GM18858 (cell line): ENCODE measurements around the gene ZGPAT.
"Not testable (repeated sequence)": the region's sequence is repeated elsewhere in the genome, so short reads cannot be mapped to it uniquely, and the experiment has no call there.

Source experiments
- ATAC-seq: cut with Tn5 transposase; IDR thresholded peaks from one replicate; pipeline ENCODE4 v1.9.1; 2021; ENCODE audit not compliant: unreplicated experiment

Gene ZGPAT

GRCh38 chr20:63759377-63759901, 51.6 kb downstream of the ZGPAT start:
- no peak for ATAC-seq

- no peak for ATAC-seq
These were observed 57.4 kb downstream of the ZGPAT start for GRCh38 chr20:63765082-63765873.

- ATAC-seq: no peak
These were observed 58.1 kb downstream of the ZGPAT start for GRCh38 chr20:63765902-63766301.

GRCh38 chr20:63766695-63767426, 59.0 kb downstream of the ZGPAT start:
- ATAC-seq: no peak

GRCh38 chr20:63767456-63767855, 59.6 kb downstream of the ZGPAT start:
- ATAC-seq: no peak

GRCh38 chr20:63767886-63768285, 60.0 kb downstream of the ZGPAT start:
- no peak for ATAC-seq

GRCh38 chr20:63768591-63769515, 61.0 kb downstream of the ZGPAT start:
- no peak for ATAC-seq

- ATAC-seq: no peak
These were observed 62.1 kb downstream of the ZGPAT start for GRCh38 chr20:63769891-63770474.

- no peak for ATAC-seq
These were observed 63.3 kb downstream of the ZGPAT start for GRCh38 chr20:63771046-63771707.

- ATAC-seq: no peak
These were observed 65.1 kb downstream of the ZGPAT start for GRCh38 chr20:63772781-63773518.

GRCh38 chr20:63773571-63774241, 65.9 kb downstream of the ZGPAT start:
- no peak for ATAC-seq

- no peak for ATAC-seq
These were observed 66.5 kb downstream of the ZGPAT start for GRCh38 chr20:63774306-63774705.

- no peak for ATAC-seq
These were observed 67.5 kb downstream of the ZGPAT start for GRCh38 chr20:63775096-63775978.

- not testable (repeated sequence) for ATAC-seq
These were observed 69.0 kb downstream of the ZGPAT start for GRCh38 chr20:63776875-63777274.

- ATAC-seq: no peak
These were observed 69.8 kb downstream of the ZGPAT start for GRCh38 chr20:63777614-63778013.

GRCh38 chr20:63778034-63778752, 70.4 kb downstream of the ZGPAT start:
- ATAC-seq: no peak

GRCh38 chr20:63778857-63779256, 71.0 kb downstream of the ZGPAT start:
- ATAC-seq: no peak
